Measurements from ENCODE around the gene MAN2B2. TPM values are rescaled to one million over a fixed set of nuclear protein-coding genes. Genes with fewer than 3 reads are reported as not detected.

MAN2B2 gene
- 10 to 100 TPM; 25.8 to 40.3 (median 34.0) TPM for total RNA-seq
- polyA plus RNA-seq = 10 to 100 TPM in 1 of 3 donors, 1 to 10 TPM in 2; 7.9 to 10.5 (median 9.0) TPM
- long read RNA-seq, donor 1, full-length matches to known transcripts = 3 of 102 reads
- long read RNA-seq, donor 1, partial matches to known transcripts = 42 of 102 reads
- long read RNA-seq, donor 1, other reads (novel, unspliced or antisense) = 57 of 102 reads
- long read RNA-seq, donor 2, full-length matches to known transcripts = 2 of 74 reads
- long read RNA-seq, donor 2, partial matches to known transcripts = 21 of 74 reads
- long read RNA-seq, donor 2, other reads (novel, unspliced or antisense) = 51 of 74 reads

GRCh38 chr4:6574747-6575502, at the start of gene MAN2B2:
Gene MAN2B2, plus strand, starts transcription at chr4:6575189. Its CDS starts 22 bp downstream, at chr4:6575211.
- intact Hi-C loops (cut with DNase I; ENCODE audit: low total_unique reads) = no loop called here
- H3K27me3 ChIP-seq (replicated peaks in 1 of 7) = peaks cover 0 to 3% (median 0%) of the 10 kb centered on the region in 7 donors
- 0 to 1% (median 1%) methylated on average over 17 to 62 of the region's 62 CpGs for WGBS, 5 donors

GRCh38 chr4:6525474-6525873, 49.5 kb upstream of the MAN2B2 start:
- H3K4me3 ChIP-seq = no peak overlapping the region
- no peaks in the 10 kb centered on the region for H3K36me3 ChIP-seq
- peaks cover 0 to 46% (median 0%) of the 10 kb centered on the region in 7 donors for H3K27me3 ChIP-seq (replicated peaks in 1 of 7)
- no peaks in the 10 kb centered on the region for H3K4me1 ChIP-seq
- intact Hi-C loops (cut with DNase I; ENCODE audit: low total_unique reads) = no loop called here
- TF ChIP-seq POLR2AphosphoS5 (IDR thresholded peaks at IDR 0.05) = no peak
- TF ChIP-seq, protein P1, sequence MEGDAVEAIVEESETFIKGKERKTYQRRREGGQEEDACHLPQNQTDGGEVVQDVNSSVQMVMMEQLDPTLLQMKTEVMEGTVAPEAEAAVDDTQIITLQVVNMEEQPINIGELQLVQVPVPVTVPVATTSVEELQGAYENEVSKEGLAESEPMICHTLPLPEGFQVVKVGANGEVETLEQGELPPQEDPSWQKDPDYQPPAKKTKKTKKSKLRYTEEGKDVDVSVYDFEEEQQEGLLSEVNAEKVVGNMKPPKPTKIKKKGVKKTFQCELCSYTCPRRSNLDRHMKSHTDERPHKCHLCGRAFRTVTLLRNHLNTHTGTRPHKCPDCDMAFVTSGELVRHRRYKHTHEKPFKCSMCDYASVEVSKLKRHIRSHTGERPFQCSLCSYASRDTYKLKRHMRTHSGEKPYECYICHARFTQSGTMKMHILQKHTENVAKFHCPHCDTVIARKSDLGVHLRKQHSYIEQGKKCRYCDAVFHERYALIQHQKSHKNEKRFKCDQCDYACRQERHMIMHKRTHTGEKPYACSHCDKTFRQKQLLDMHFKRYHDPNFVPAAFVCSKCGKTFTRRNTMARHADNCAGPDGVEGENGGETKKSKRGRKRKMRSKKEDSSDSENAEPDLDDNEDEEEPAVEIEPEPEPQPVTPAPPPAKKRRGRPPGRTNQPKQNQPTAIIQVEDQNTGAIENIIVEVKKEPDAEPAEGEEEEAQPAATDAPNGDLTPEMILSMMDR (IDR thresholded peaks at IDR 0.05 in 8 of 11, conservative IDR thresholded peaks at IDR 0.05 in 3 of 11) = no peak
- TF ChIP-seq POLR2A (IDR thresholded peaks at IDR 0.05) = no peak
- WGBS, 5 donors = 80 to 89% (median 88%) methylated on average over 9 of the region's 9 CpGs
- H3K27ac ChIP-seq = no peak overlapping the region
- H3K9me3 ChIP-seq = no peaks in the 10 kb centered on the region
- no peak for DNase-seq

More at GRCh38 chr4:6574747-6575502, at the start of gene MAN2B2:
- Histone ChIP-seq H3K9me3 (no peaks in the 10 kb centered on the region), H3K27ac (peak within 1 kb of the TSS; percentile 55 to 93 (median 84)), H3K36me3 (peaks cover 4 to 36% (median 30%) of the 10 kb centered on the region in 6 donors), H3K4me1 (peaks cover 7 to 33% (median 18%) of the 10 kb centered on the region in 6 donors), H3K4me3 (peak within 1 kb of the TSS; percentile 74 to 99 (median 93))
- DNase-seq = peak; percentile 96
- TF ChIP-seq POLR2A (IDR thresholded peaks at IDR 0.05) (peak in 2 of 3 donors; percentile 34 to 46), POLR2AphosphoS5 (IDR thresholded peaks at IDR 0.05) (peak; percentile 86 to 91 (median 90))
- TF ChIP-seq, protein P1 (IDR thresholded peaks at IDR 0.05 in 8 of 11, conservative IDR thresholded peaks at IDR 0.05 in 3 of 11) = peak in 7 of 11 experiments; percentile 9 to 36 (median 21)

DNA sequence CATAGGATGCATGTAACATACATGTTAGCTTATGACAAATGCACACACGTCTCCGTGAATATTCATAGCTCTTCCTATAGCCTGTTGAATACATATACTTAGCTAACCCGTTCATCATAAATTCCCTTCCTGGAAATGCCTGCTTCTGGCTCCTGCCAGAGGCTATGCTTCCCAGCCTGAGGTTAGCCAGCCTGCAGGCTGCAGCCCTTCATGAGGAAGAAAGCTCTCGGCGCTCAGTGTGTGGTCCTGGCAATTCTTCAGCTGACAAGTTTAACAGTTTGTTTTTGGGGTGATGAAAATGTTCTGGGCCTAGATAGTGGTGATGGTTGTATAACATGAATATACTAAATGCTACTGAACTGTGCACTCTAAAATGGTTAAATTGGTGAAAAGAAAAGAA, 48.8 kb upstream of the MAN2B2 start:
- WGBS, 5 donors = 70 to 78% (median 72%) methylated on average over 5 of the region's 5 CpGs
- Histone ChIP-seq H3K27ac (no peak overlapping the region), H3K4me1 (no peaks in the 10 kb centered on the region), H3K9me3 (no peaks in the 10 kb centered on the region), H3K36me3 (no peaks in the 10 kb centered on the region), H3K27me3 (replicated peaks in 1 of 7) (peaks cover 0 to 51% (median 0%) of the 10 kb centered on the region in 7 donors), H3K4me3 (no peak overlapping the region)
- no peak for DNase-seq
- no peak for TF ChIP-seq POLR2A (IDR thresholded peaks at IDR 0.05)
- TF ChIP-seq, protein P1 (IDR thresholded peaks at IDR 0.05 in 8 of 11, conservative IDR thresholded peaks at IDR 0.05 in 3 of 11) = no peak
- TF ChIP-seq POLR2AphosphoS5 (IDR thresholded peaks at IDR 0.05) = no peak
- intact Hi-C loops (cut with DNase I; ENCODE audit: low total_unique reads) = no loop called here

DNA sequence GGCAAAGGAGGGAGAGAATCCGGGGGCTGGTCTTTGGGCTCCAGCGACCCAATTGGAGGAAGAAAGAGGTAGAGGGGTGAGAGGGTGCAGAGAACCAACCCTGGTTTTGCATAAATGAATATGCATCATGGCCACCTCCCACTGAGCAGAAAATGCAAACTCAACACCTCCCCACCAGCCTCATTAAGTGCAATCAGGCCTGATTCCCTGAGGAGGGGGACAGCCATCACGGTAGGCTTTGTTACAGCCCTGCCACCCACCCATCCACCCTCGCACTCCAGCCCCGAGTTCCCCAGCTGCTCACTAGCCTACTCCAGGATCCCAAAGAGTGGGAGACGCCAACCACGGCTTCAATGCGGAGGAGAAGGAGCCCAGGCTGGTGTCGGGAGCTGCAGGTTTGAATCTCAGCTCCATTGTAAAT, 48.3 kb upstream of the MAN2B2 start:
- H3K9me3 ChIP-seq = no peaks in the 10 kb centered on the region
- TF ChIP-seq POLR2AphosphoS5 (IDR thresholded peaks at IDR 0.05) (no peak), POLR2A (IDR thresholded peaks at IDR 0.05) (no peak)
- TF ChIP-seq, protein P1 (IDR thresholded peaks at IDR 0.05 in 8 of 11, conservative IDR thresholded peaks at IDR 0.05 in 3 of 11) = no peak
- intact Hi-C loops (cut with DNase I; ENCODE audit: low total_unique reads) = no loop called here
- WGBS, 5 donors = 37 to 54% (median 48%) methylated on average over 8 to 9 of the region's 9 CpGs
- peaks cover 0 to 47% (median 0%) of the 10 kb centered on the region in 7 donors for H3K27me3 ChIP-seq (replicated peaks in 1 of 7)
- no peak overlapping the region for H3K27ac ChIP-seq
- H3K36me3 ChIP-seq = no peaks in the 10 kb centered on the region
- no peak overlapping the region for H3K4me3 ChIP-seq
- no peak for DNase-seq
- no peaks in the 10 kb centered on the region for H3K4me1 ChIP-seq
